HEK293 (cell line): Measurements from ENCODE around the gene OR1B1.

ENCODE experiments used
- TCF7L2 ChIP-seq: IDR thresholded peaks from 2 replicates; pipeline ENCODE4 v1.6.1; 2011; ENCODE audit warnings: low read depth, mild to moderate bottlenecking, inconsistent platforms, low read length, moderate library complexity, borderline replicate concordance
- ZNF747 ChIP-seq: fragments of 450-650 bp; formaldehyde crosslinking; IDR thresholded peaks from 2 replicates; pipeline ENCODE4 v1.5.1; 2016; ENCODE audit warnings: missing biosample characterization, missing genetic modification characterization
- ZSCAN16 ChIP-seq: fragments of 450-650 bp; formaldehyde crosslinking; IDR thresholded peaks from 2 replicates; pipeline ENCODE4 v1.5.1; 2016; ENCODE audit warnings: missing biosample characterization, missing genetic modification characterization
- TF ChIP-seq, protein P1 (sequence below): fragments of 450-650 bp; formaldehyde crosslinking; IDR thresholded peaks from 2 replicates; pipeline ENCODE4 v1.5.1; 2016; ENCODE audit warnings: missing biosample characterization, missing genetic modification characterization
- TF ChIP-seq, protein P2 (sequence below): fragments of 450-650 bp; formaldehyde crosslinking; IDR thresholded peaks from 2 replicates; pipeline ENCODE4 v1.5.1; 2016; ENCODE audit warnings: missing biosample characterization, missing genetic modification characterization

DNA sequence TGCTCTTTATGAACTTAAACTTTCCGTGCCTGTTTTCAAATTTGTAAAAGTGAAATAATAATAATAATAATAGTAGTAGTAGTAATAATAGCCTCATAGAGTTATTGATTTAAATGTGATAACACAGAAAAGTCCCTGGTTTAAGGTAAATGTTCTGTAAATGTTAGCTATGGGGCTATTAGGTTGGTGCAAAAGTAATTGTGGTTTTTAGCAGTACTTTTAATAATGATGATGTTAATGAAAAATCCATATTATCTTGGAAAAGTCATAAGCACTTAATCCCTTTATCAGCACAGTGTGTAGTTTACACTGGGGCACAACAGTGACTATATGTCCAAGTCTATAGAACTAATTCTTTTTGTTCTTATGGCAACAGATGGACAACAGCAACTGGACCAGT is 43.1 kb downstream of the OR1B1 start, which contains the start of gene OR1Q1:
- TF ChIP-seq, protein P1, sequence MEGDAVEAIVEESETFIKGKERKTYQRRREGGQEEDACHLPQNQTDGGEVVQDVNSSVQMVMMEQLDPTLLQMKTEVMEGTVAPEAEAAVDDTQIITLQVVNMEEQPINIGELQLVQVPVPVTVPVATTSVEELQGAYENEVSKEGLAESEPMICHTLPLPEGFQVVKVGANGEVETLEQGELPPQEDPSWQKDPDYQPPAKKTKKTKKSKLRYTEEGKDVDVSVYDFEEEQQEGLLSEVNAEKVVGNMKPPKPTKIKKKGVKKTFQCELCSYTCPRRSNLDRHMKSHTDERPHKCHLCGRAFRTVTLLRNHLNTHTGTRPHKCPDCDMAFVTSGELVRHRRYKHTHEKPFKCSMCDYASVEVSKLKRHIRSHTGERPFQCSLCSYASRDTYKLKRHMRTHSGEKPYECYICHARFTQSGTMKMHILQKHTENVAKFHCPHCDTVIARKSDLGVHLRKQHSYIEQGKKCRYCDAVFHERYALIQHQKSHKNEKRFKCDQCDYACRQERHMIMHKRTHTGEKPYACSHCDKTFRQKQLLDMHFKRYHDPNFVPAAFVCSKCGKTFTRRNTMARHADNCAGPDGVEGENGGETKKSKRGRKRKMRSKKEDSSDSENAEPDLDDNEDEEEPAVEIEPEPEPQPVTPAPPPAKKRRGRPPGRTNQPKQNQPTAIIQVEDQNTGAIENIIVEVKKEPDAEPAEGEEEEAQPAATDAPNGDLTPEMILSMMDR (tag by site-specific recombination) = no peak
- TF ChIP-seq TCF7L2 (no peak), ZSCAN16 (no peak), ZNF747 (tag by site-specific recombination) (no peak)
- TF ChIP-seq, protein P2, sequence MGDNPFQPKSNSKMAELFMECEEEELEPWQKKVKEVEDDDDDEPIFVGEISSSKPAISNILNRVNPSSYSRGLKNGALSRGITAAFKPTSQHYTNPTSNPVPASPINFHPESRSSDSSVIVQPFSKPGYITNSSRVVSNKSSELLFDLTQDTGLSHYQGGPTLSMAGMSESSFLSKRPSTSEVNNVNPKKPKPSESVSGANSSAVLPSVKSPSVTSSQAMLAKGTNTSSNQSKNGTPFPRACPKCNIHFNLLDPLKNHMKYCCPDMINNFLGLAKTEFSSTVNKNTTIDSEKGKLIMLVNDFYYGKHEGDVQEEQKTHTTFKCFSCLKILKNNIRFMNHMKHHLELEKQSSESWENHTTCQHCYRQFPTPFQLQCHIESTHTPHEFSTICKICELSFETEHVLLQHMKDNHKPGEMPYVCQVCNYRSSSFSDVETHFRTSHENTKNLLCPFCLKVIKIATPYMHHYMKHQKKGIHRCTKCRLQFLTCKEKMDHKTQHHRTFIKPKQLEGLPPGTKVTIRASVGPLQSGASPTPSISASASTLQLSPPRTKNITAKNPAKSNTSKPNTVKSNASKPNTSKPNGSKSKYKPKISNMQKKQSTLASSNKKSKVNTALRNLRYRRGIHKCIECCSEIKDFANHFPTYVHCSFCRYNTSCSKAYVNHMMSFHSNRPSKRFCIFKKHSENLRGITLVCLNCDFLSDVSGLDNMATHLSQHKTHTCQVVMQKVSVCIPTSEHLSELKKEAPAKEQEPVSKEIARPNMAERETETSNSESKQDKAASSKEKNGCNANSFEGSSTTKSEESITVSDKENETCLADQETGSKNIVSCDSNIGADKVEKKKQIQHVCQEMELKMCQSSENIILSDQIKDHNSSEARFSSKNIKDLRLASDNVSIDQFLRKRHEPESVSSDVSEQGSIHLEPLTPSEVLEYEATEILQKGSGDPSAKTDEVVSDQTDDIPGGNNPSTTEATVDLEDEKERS (tag by site-specific recombination) = no peak
